OCI-LY1 (cell line): ENCODE data around the gene SLC39A11.

Experiments used
- EZH2 ChIP-seq: fragments of 200-600 bp; sonication (generic), shearing (Covaris generic); IDR thresholded peaks from 2 replicates; pipeline ENCODE4 v1.8.0; 2017; ENCODE audit warnings: borderline replicate concordance, mixed run types, mild to moderate bottlenecking, antibody characterized with exemption, low read length, moderate library complexity, mixed read lengths
- TF ChIP-seq, protein P1 (sequence below): fragments of 200-600 bp; sonication (generic), shearing (Covaris generic); IDR thresholded peaks from 2 replicates; pipeline ENCODE4 v1.5.1; 2017; ENCODE audit warnings: mild to moderate bottlenecking, antibody characterized with exemption, low read length, moderate library complexity, mixed read lengths

DNA sequence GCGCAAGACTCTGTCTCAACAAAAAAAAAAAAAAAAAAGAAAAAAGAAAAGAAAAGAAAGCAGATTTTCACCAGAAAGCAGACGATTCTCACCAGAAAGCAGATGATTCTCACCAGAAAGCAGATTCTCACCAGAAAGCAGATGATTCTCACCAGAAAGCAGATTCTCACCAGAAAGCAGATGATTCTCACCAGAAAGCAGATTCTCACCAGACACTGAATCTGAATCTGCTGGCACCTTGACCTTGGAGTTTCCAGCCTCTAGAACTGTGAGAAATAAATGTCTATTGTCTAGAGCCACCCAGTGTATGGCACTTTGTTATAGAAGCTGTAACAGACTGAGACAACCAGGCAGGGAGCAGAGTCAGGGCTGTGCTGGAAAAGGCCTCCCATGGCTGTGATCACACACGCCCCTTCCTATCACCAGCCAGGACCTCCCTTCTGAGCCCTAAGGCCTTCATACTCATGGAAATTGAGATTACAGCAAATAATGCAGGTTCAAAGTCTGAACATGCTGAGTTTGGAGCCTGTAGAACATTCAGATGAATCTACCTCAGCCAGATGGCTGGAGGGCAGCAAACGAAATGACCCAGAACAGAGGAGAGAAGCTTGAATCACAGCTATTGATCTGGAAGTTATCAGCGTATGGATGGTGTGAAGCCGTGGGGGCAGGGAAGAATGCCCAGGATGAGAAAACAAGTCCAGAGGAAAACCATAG is 309.3 kb downstream of the SLC39A11 start:
- TF ChIP-seq, protein P1, sequence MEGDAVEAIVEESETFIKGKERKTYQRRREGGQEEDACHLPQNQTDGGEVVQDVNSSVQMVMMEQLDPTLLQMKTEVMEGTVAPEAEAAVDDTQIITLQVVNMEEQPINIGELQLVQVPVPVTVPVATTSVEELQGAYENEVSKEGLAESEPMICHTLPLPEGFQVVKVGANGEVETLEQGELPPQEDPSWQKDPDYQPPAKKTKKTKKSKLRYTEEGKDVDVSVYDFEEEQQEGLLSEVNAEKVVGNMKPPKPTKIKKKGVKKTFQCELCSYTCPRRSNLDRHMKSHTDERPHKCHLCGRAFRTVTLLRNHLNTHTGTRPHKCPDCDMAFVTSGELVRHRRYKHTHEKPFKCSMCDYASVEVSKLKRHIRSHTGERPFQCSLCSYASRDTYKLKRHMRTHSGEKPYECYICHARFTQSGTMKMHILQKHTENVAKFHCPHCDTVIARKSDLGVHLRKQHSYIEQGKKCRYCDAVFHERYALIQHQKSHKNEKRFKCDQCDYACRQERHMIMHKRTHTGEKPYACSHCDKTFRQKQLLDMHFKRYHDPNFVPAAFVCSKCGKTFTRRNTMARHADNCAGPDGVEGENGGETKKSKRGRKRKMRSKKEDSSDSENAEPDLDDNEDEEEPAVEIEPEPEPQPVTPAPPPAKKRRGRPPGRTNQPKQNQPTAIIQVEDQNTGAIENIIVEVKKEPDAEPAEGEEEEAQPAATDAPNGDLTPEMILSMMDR: no peak
- no peak for TF ChIP-seq EZH2
